Mesenchymal stem cell (in vitro differentiated cells and primary cell): Measurements from ENCODE around the gene OR4C5.
"Not testable (repeated sequence)": the region's sequence is repeated elsewhere in the genome, so short reads cannot be mapped to it uniquely, and the experiment has no call there.

Experiments
- DNase-seq: peaks from one replicate; pipeline ENCODE4 v3.0.0-alpha.2; 2013
- H2AFZ ChIP-seq: one replicate; pipeline ENCODE4 v1.6.1; 2013; ENCODE audit warnings: low read depth, mild to moderate bottlenecking, control low read depth, inconsistent platforms, low read length, moderate library complexity
- H2AK5ac ChIP-seq: 2 replicates; pipeline ENCODE4 v1.6.1; 2013; ENCODE audit warnings: low read length, moderate library complexity, mild to moderate bottlenecking, inconsistent platforms; ENCODE audit not compliant: severe bottlenecking
- H2BK120ac ChIP-seq: one replicate; pipeline ENCODE4 v1.6.1; 2013; ENCODE audit warnings: low read depth, mild to moderate bottlenecking, inconsistent platforms, low read length, moderate library complexity
- H2BK12ac ChIP-seq, 2 experiments: one replicate each; pipeline ENCODE4 v1.6.1; 2013; ENCODE audit warnings: inconsistent platforms in 2 of 2, low read length in 2 of 2, mild to moderate bottlenecking in 2 of 2, moderate library complexity in 2 of 2, control low read depth in 1 of 2
- H2BK15ac ChIP-seq: one replicate; pipeline ENCODE4 v1.6.1; 2013; ENCODE audit warnings: mild to moderate bottlenecking, low read depth, inconsistent platforms; ENCODE audit not compliant: poor library complexity, severe bottlenecking
- H2BK5ac ChIP-seq: 2 replicates; pipeline ENCODE4 v1.6.1; 2013; ENCODE audit warnings: low read depth, mild to moderate bottlenecking, low read length, control low read depth, inconsistent platforms; ENCODE audit not compliant: poor library complexity, severe bottlenecking
- H3K14ac ChIP-seq, 2 experiments: one replicate each; pipeline ENCODE4 v1.6.1; 2013; ENCODE audit warnings: inconsistent platforms in 2 of 2, low read length in 2 of 2, control low read depth in 1 of 2, mild to moderate bottlenecking in 1 of 2, moderate library complexity in 1 of 2
- H3K18ac ChIP-seq, 2 experiments: one replicate each; pipeline ENCODE4 v1.6.1; 2013; ENCODE audit warnings: inconsistent platforms in 2 of 2, low read length in 2 of 2, control low read depth in 1 of 2, low read depth in 1 of 2, mild to moderate bottlenecking in 1 of 2
- H3K23ac ChIP-seq, 2 experiments: one replicate each; pipeline ENCODE4 v1.6.1; 2013; ENCODE audit warnings: inconsistent platforms in 2 of 2, low read length in 2 of 2, mild to moderate bottlenecking in 2 of 2, moderate library complexity in 2 of 2, control low read depth in 1 of 2
- H3K27ac ChIP-seq: 2 replicates; pipeline ENCODE4 v1.5.1; 2013; ENCODE audit warnings: mild to moderate bottlenecking, moderate library complexity, low read length, control low read depth, inconsistent platforms; ENCODE audit not compliant: poor library complexity, severe bottlenecking
- H3K27me3 ChIP-seq, 2 experiments: 2 replicates each; pipeline versions ENCODE4 v1.6.1 to v1.7.0; 2013; ENCODE audit warnings: low read length in 2 of 2, mild to moderate bottlenecking in 2 of 2, moderate library complexity in 2 of 2, control low read depth in 1 of 2, inconsistent platforms in 1 of 2; ENCODE audit not compliant: control insufficient read depth in 1 of 2, insufficient read depth in 1 of 2
- H3K36me3 ChIP-seq, 2 experiments: 2 replicates each; pipeline versions ENCODE4 v1.6.1 to v1.7.0; 2013; ENCODE audit warnings: low read length in 2 of 2, control low read depth in 1 of 2, inconsistent platforms in 1 of 2, low read depth in 1 of 2, mild to moderate bottlenecking in 1 of 2; ENCODE audit not compliant: insufficient read depth in 2 of 2, control insufficient read depth in 1 of 2
- H3K4ac ChIP-seq, 2 experiments: one replicate each; pipeline ENCODE4 v1.6.1; 2013; ENCODE audit warnings: inconsistent platforms in 2 of 2, low read length in 2 of 2, mild to moderate bottlenecking in 2 of 2, moderate library complexity in 2 of 2, control low read depth in 1 of 2, low read depth in 1 of 2
- H3K4me1 ChIP-seq: 2 replicates; pipeline ENCODE4 v1.6.1; 2013; ENCODE audit warnings: low read depth, low read length, control low read depth; ENCODE audit not compliant: control insufficient read depth, insufficient read depth
- H3K4me2 ChIP-seq: 2 replicates; pipeline ENCODE4 v1.6.1; 2013; ENCODE audit warnings: low read length, mild to moderate bottlenecking, inconsistent platforms; ENCODE audit not compliant: poor library complexity, severe bottlenecking
- H3K4me3 ChIP-seq, 2 experiments: 2 replicates each; pipeline versions ENCODE4 v1.5.1 to v1.7.0; 2013; ENCODE audit warnings: low read length in 2 of 2, mild to moderate bottlenecking in 2 of 2, control low read depth in 1 of 2, low read depth in 1 of 2; ENCODE audit not compliant: insufficient read depth in 1 of 2
- H3K79me1 ChIP-seq: replicated peaks from 2 replicates; pipeline ENCODE4 v1.6.1; 2013; ENCODE audit warnings: mild to moderate bottlenecking, control low read depth, low read length, inconsistent platforms; ENCODE audit not compliant: poor library complexity, severe bottlenecking
- H3K9ac ChIP-seq: 2 replicates; pipeline ENCODE4 v1.7.0; 2013; ENCODE audit warnings: mild to moderate bottlenecking, low read length, moderate library complexity
- H3K9me3 ChIP-seq: 2 replicates; pipeline ENCODE4 v1.7.0; 2013; ENCODE audit warnings: mild to moderate bottlenecking, low read length; ENCODE audit not compliant: control insufficient read depth
- H4K8ac ChIP-seq: one replicate; pipeline ENCODE4 v1.6.1; 2013; ENCODE audit warnings: inconsistent platforms, mild to moderate bottlenecking, low read length, moderate library complexity
- H4K91ac ChIP-seq: one replicate; pipeline ENCODE4 v1.6.1; 2013; ENCODE audit warnings: mild to moderate bottlenecking, low read length, inconsistent platforms
- WGBS: methylation state at CpG from one replicate; pipeline ENCODE4 v1.1.7; 2013; ENCODE audit warnings: mixed read lengths; 5-methylcytosine and 5-hydroxymethylcytosine counted together

OR4C5 gene

GRCh38 chr11:48354677-48355076 is 11.6 kb downstream of the OR4C5 start:
- Histone ChIP-seq H3K23ac (no peak overlapping the region), H3K14ac (no peak overlapping the region), H2AFZ (no peak overlapping the region), H2BK12ac (no peak overlapping the region), H3K27me3 (no peaks in the 10 kb centered on the region), H3K27ac (no peak overlapping the region), H3K9me3 (peaks cover 2% of the 10 kb centered on the region), H3K36me3 (no peaks in the 10 kb centered on the region), H3K4ac (no peak overlapping the region), H3K9ac (no peak overlapping the region), H3K18ac (no peak overlapping the region), H2BK120ac (no peak overlapping the region), H4K91ac (no peak overlapping the region), H2BK15ac (no peak overlapping the region), H4K8ac (no peak overlapping the region), H3K4me3 (no peak overlapping the region), H3K4me1 (no peaks in the 10 kb centered on the region), H3K79me1 (no peaks in the 10 kb centered on the region), H3K4me2 (no peak overlapping the region), H2BK5ac (no peak overlapping the region), H2AK5ac (no peak overlapping the region)
- 91% methylated on average over 1 of the region's 1 CpG for WGBS
- DNase-seq: no peak

- Histone ChIP-seq H4K8ac (no peak overlapping the region), H3K23ac (no peak overlapping the region), H3K4me3 (no peak overlapping the region), H2AK5ac (no peak overlapping the region), H3K4me1 (no peaks in the 10 kb centered on the region), H3K27me3 (no peaks in the 10 kb centered on the region), H3K9me3 (peaks cover 2% of the 10 kb centered on the region), H2AFZ (no peak overlapping the region), H4K91ac (no peak overlapping the region), H3K4ac (no peak overlapping the region), H3K36me3 (no peaks in the 10 kb centered on the region), H3K18ac (no peak overlapping the region), H3K14ac (no peak overlapping the region), H2BK5ac (no peak overlapping the region), H2BK15ac (no peak overlapping the region), H2BK12ac (no peak overlapping the region), H3K4me2 (no peak overlapping the region), H3K9ac (no peak overlapping the region), H2BK120ac (no peak overlapping the region), H3K79me1 (no peaks in the 10 kb centered on the region), H3K27ac (no peak overlapping the region)
- 81% methylated on average over 3 of the region's 4 CpGs for WGBS
- no peak for DNase-seq
Measured at GRCh38 chr11:48354013-48354412, 12.3 kb downstream of the OR4C5 start.

DNA sequence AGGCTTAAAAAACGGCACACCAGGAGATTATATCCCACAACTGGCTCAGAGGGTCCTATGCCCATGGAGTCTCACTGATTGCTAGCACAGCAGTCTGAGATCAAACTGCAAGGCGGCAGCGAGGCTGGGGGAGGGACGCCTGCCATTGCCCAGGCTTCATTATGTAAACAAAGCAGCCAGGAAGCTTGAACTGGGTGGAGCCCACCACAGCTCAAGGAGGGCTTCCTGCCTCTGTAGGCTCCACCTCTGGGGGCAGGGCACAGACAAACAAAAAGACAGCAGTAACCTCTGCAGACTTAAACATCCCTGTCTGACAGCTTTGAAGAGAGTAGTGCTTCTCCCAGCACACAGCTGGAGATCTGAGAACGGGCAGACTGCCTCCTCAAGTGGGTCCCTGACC is 20.0 kb downstream of the OR4C5 start:
- not testable (repeated sequence) for H4K8ac ChIP-seq
- 71% methylated on average over 5 of the region's 5 CpGs for WGBS

DNA sequence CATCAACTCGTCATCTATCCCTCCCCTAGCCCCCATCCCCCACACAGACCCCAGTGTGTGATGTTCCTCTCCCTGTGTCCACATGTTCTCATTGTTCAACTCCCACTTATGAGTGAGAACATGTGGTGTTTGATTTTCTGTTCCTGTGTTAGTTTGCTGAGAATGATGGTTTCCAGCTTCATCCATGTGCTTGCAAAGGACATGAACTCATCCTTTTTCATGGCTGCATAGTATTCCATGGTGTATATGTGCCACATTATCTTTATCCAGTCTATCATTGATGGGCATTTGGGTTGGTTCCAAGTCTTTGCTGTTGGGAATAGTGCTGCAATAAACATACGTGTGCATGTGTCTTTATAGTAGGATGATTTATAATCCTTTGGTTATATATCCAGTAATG is 23.8 kb downstream of the OR4C5 start:
- not testable (repeated sequence) for H3K14ac ChIP-seq, H3K18ac ChIP-seq, H2BK12ac ChIP-seq, H3K4me2 ChIP-seq, H2AFZ ChIP-seq, H2BK15ac ChIP-seq, H3K9ac ChIP-seq, H2BK120ac ChIP-seq, H3K23ac ChIP-seq, H3K9me3 ChIP-seq, H4K8ac ChIP-seq, H3K27ac ChIP-seq, H3K79me1 ChIP-seq, H3K4me1 ChIP-seq, H2BK5ac ChIP-seq, H3K4ac ChIP-seq, H4K91ac ChIP-seq, H2AK5ac ChIP-seq, H3K4me3 ChIP-seq, H3K27me3 ChIP-seq, DNase-seq, H3K36me3 ChIP-seq
- 49% methylated on average over 2 of the region's 2 CpGs for WGBS

More for the DNA sequence above, 20.0 kb downstream of the OR4C5 start:
- H2BK5ac ChIP-seq, H3K27ac ChIP-seq, H2BK12ac ChIP-seq, H3K4me2 ChIP-seq, H2AK5ac ChIP-seq, DNase-seq, H3K36me3 ChIP-seq, H3K4me1 ChIP-seq, H3K9ac ChIP-seq, H3K18ac ChIP-seq, H3K4me3 ChIP-seq, H3K4ac ChIP-seq, H3K9me3 ChIP-seq, H3K14ac ChIP-seq, H3K79me1 ChIP-seq, H2AFZ ChIP-seq, H2BK120ac ChIP-seq, H2BK15ac ChIP-seq, H3K27me3 ChIP-seq, H4K91ac ChIP-seq, H3K23ac ChIP-seq: not testable (repeated sequence)
